Naive B cell (primary cell): ENCODE data around the gene KCNQ2. TPM values are rescaled to one million over a fixed set of nuclear protein-coding genes. Genes with fewer than 3 reads are reported as not detected.

Experiments used
- ATAC-seq, 2 donors: fragments of 150-1000 bp; cut with Tn5 transposase; 2 replicates each; pipeline ENCODE4 v1.10.0; 2021; ENCODE audit warnings: low read depth in 2 of 2, mild to moderate bottlenecking in 2 of 2, moderate library complexity in 2 of 2
- DNase-seq: peaks from one replicate; pipeline ENCODE4 v3.0.0; 2022
- H3K27ac Mint-ChIP-seq, 6 donors: one replicate each; pipeline ENCODE4 v1.8.0; 2020 to 2022; ENCODE audit warnings: mild to moderate bottlenecking in 6 of 6, mixed read lengths in 6 of 6, moderate library complexity in 5 of 6, inconsistent platforms in 2 of 6
- H3K27me3 Mint-ChIP-seq, 3 donors: one replicate each; pipeline ENCODE4 v1.8.0; 2021 to 2022; ENCODE audit warnings: mixed read lengths in 3 of 3, mild to moderate bottlenecking in 1 of 3
- H3K36me3 Mint-ChIP-seq, 2 donors: one replicate each; pipeline ENCODE4 v1.8.0; 2020 to 2022; ENCODE audit warnings: mixed read lengths in 2 of 2, inconsistent platforms in 1 of 2, mild to moderate bottlenecking in 1 of 2
- H3K4me1 Mint-ChIP-seq, 3 donors: one replicate each; pipeline ENCODE4 v1.8.0; 2020 to 2022; ENCODE audit warnings: mixed read lengths in 3 of 3, inconsistent platforms in 1 of 3, mild to moderate bottlenecking in 1 of 3, moderate library complexity in 1 of 3
- H3K4me3 Mint-ChIP-seq, 8 donors: one replicate each; pipeline ENCODE4 v1.8.0; 2020 to 2022; ENCODE audit warnings: mild to moderate bottlenecking in 8 of 8, mixed read lengths in 8 of 8, moderate library complexity in 8 of 8, inconsistent platforms in 2 of 8
- H3K9me3 Mint-ChIP-seq, 7 donors: one replicate each; pipeline ENCODE4 v1.8.0; 2020 to 2022; ENCODE audit warnings: mixed read lengths in 7 of 7, mild to moderate bottlenecking in 5 of 7, inconsistent platforms in 2 of 7, moderate library complexity in 1 of 7
- polyA plus RNA-seq, 6 donors: library from polyadenylated mRNA; unstranded; fragments of 300-500 nt; fragmentation: Illumina TruSeq; gene quantifications; one replicate each; pipeline ENCODE4 v1.2.3, GENCODE V29; 2021; ENCODE audit warnings: low read depth in 6 of 6

The KCNQ2 gene
- polyA plus RNA-seq, 6 donors from 2014 or later, result 0.54 to 1.1 TPM; not detected in 4

GRCh38 chr20:63458170-63459069 lies 14.0 kb downstream of the KCNQ2 start:
- Mint-ChIP-seq H3K36me3 (no peaks in the 10 kb centered on the region), H3K4me1 (peaks cover 3 to 17% (median 15%) of the 10 kb centered on the region in 3 donors), H3K27ac (peak overlapping the region in 1 of 6 donors; percentile 79), H3K4me3 (peak overlapping the region in 1 of 8 donors; percentile 42), H3K27me3 (peaks cover 14 to 56% (median 54%) of the 10 kb centered on the region in 3 donors), H3K9me3 (no peaks in the 10 kb centered on the region)
- ATAC-seq (no peak), DNase-seq (no peak)

GRCh38 chr20:63457737-63458136 lies 14.7 kb downstream of the KCNQ2 start:
- Mint-ChIP-seq H3K4me1 (peaks cover 3 to 17% (median 15%) of the 10 kb centered on the region in 3 donors), H3K27ac (no peak overlapping the region), H3K4me3 (peak overlapping the region in 2 of 8 donors; percentile 28 to 49), H3K36me3 (no peaks in the 10 kb centered on the region), H3K9me3 (no peaks in the 10 kb centered on the region), H3K27me3 (peaks cover 10 to 52% (median 51%) of the 10 kb centered on the region in 3 donors)
- DNase-seq (no peak), ATAC-seq (peak; percentile 40 to 58)

- Mint-ChIP-seq H3K4me3 (peak overlapping the region in 1 of 8 donors; percentile 52), H3K4me1 (peaks cover 3 to 17% (median 15%) of the 10 kb centered on the region in 3 donors), H3K36me3 (no peaks in the 10 kb centered on the region), H3K9me3 (no peaks in the 10 kb centered on the region), H3K27me3 (peaks cover 10 to 57% (median 50%) of the 10 kb centered on the region in 3 donors), H3K27ac (no peak overlapping the region)
- DNase-seq (no peak), ATAC-seq (no peak)
These were observed 15.8 kb downstream of the KCNQ2 start for GRCh38 chr20:63456429-63457284.

GRCh38 chr20:63455568-63455859 lies 16.9 kb downstream of the KCNQ2 start:
- no peaks in the 10 kb centered on the region for H3K36me3 Mint-ChIP-seq
- peaks cover 3 to 17% (median 15%) of the 10 kb centered on the region in 3 donors for H3K4me1 Mint-ChIP-seq
- H3K4me3 Mint-ChIP-seq, result no peak overlapping the region
- no peak for ATAC-seq
- DNase-seq, result no peak
- peaks cover 7 to 54% (median 42%) of the 10 kb centered on the region in 3 donors for H3K27me3 Mint-ChIP-seq
- peaks cover 0 to 1% (median 0%) of the 10 kb centered on the region in 7 donors for H3K9me3 Mint-ChIP-seq
- H3K27ac Mint-ChIP-seq, result peak overlapping the region in 1 of 6 donors; percentile 59

- Mint-ChIP-seq H3K27ac (peak overlapping the region in 1 of 6 donors; percentile 59), H3K4me3 (no peak overlapping the region)
These were observed 17.5 kb downstream of the KCNQ2 start for GRCh38 chr20:63454731-63455567.

GRCh38 chr20:63452821-63453523 lies 19.5 kb downstream of the KCNQ2 start:
- Mint-ChIP-seq H3K36me3 (no peaks in the 10 kb centered on the region), H3K9me3 (peaks cover 0 to 1% (median 0%) of the 10 kb centered on the region in 7 donors), H3K27ac (no peak overlapping the region), H3K4me1 (peaks cover 0 to 17% (median 12%) of the 10 kb centered on the region in 3 donors), H3K4me3 (no peak overlapping the region), H3K27me3 (peaks cover 4 to 64% (median 31%) of the 10 kb centered on the region in 3 donors)
- no peak for DNase-seq
- peak in 1 of 2 donors; percentile 50 for ATAC-seq

More at GRCh38 chr20:63454731-63455567, 17.5 kb downstream of the KCNQ2 start:
- ATAC-seq (no peak), DNase-seq (no peak)
- Mint-ChIP-seq H3K4me1 (peaks cover 3 to 17% (median 15%) of the 10 kb centered on the region in 3 donors), H3K9me3 (peaks cover 0 to 1% (median 0%) of the 10 kb centered on the region in 7 donors), H3K36me3 (no peaks in the 10 kb centered on the region), H3K27me3 (peaks cover 7 to 52% (median 38%) of the 10 kb centered on the region in 3 donors)

- DNase-seq (no peak), ATAC-seq (no peak)
- Mint-ChIP-seq H3K36me3 (no peaks in the 10 kb centered on the region), H3K4me3 (peak overlapping the region in 1 of 8 donors; percentile 29), H3K27me3 (peaks cover 9 to 65% (median 37%) of the 10 kb centered on the region in 3 donors), H3K9me3 (peaks cover 0 to 1% (median 0%) of the 10 kb centered on the region in 7 donors), H3K27ac (no peak overlapping the region), H3K4me1 (peaks cover 1 to 11% (median 8%) of the 10 kb centered on the region in 3 donors)
These were observed 20.1 kb downstream of the KCNQ2 start for GRCh38 chr20:63452341-63452740.

GRCh38 chr20:63451821-63452220 lies 20.6 kb downstream of the KCNQ2 start:
- H3K27me3 Mint-ChIP-seq, result peaks cover 12 to 70% (median 42%) of the 10 kb centered on the region in 3 donors
- DNase-seq (no peak), ATAC-seq (no peak)

GRCh38 chr20:63449796-63450730 lies 22.4 kb downstream of the KCNQ2 start:
- Mint-ChIP-seq H3K27ac (no peak overlapping the region), H3K36me3 (no peaks in the 10 kb centered on the region), H3K4me1 (peaks cover 3 to 5% (median 5%) of the 10 kb centered on the region in 3 donors), H3K27me3 (peaks cover 12 to 60% (median 40%) of the 10 kb centered on the region in 3 donors), H3K9me3 (peaks cover 0 to 1% (median 0%) of the 10 kb centered on the region in 7 donors), H3K4me3 (no peak overlapping the region)
- no peak for ATAC-seq
- no peak for DNase-seq

More at GRCh38 chr20:63451821-63452220, 20.6 kb downstream of the KCNQ2 start:
- Mint-ChIP-seq H3K4me1 (peaks cover 5 to 11% (median 8%) of the 10 kb centered on the region in 3 donors), H3K36me3 (no peaks in the 10 kb centered on the region), H3K27ac (no peak overlapping the region), H3K9me3 (peaks cover 0 to 1% (median 0%) of the 10 kb centered on the region in 7 donors), H3K4me3 (peak overlapping the region in 1 of 8 donors; percentile 29)

- ATAC-seq (no peak), DNase-seq (no peak)
- Mint-ChIP-seq H3K27ac (peak overlapping the region in 1 of 6 donors; percentile 28), H3K4me1 (peaks cover 0 to 5% (median 0%) of the 10 kb centered on the region in 3 donors), H3K27me3 (peaks cover 12 to 50% (median 29%) of the 10 kb centered on the region in 3 donors), H3K9me3 (peaks cover 0 to 1% (median 0%) of the 10 kb centered on the region in 7 donors), H3K4me3 (no peak overlapping the region), H3K36me3 (no peaks in the 10 kb centered on the region)
These were observed 23.4 kb downstream of the KCNQ2 start for GRCh38 chr20:63449025-63449424.

- DNase-seq, result no peak
- Mint-ChIP-seq H3K27ac (no peak overlapping the region), H3K36me3 (no peaks in the 10 kb centered on the region), H3K9me3 (peaks cover 0 to 3% (median 0%) of the 10 kb centered on the region in 7 donors), H3K4me3 (no peak overlapping the region), H3K27me3 (peaks cover 12 to 41% (median 20%) of the 10 kb centered on the region in 3 donors), H3K4me1 (peaks cover 0 to 10% (median 0%) of the 10 kb centered on the region in 3 donors)
- no peak for ATAC-seq
These were observed 24.4 kb downstream of the KCNQ2 start for GRCh38 chr20:63448031-63448430.
